GM21390 (cell line): ENCODE data around the gene PITX2.

Experiments
- ATAC-seq: cut with Tn5 transposase; IDR thresholded peaks from one replicate; pipeline ENCODE4 v1.9.1; 2021; ENCODE audit not compliant: unreplicated experiment

PITX2 gene

GRCh38 chr4:110636680-110637407 is 14.0 kb upstream of the PITX2 start:
- ATAC-seq = no peak

GRCh38 chr4:110636171-110636679 is 13.3 kb upstream of the PITX2 start:
- ATAC-seq = no peak

GRCh38 chr4:110635163-110635865 is 12.4 kb upstream of the PITX2 start:
- no peak for ATAC-seq

GRCh38 chr4:110634350-110635162 is 11.7 kb upstream of the PITX2 start:
- no peak for ATAC-seq

- no peak for ATAC-seq
These were observed 10.8 kb upstream of the PITX2 start for GRCh38 chr4:110633358-110634341.

- no peak for ATAC-seq
These were observed 9.9 kb upstream of the PITX2 start for GRCh38 chr4:110632506-110633357.

- ATAC-seq = peak; percentile 99
These were observed 9.0 kb upstream of the PITX2 start for GRCh38 chr4:110631584-110632505.

GRCh38 chr4:110630688-110631402 is 8.0 kb upstream of the PITX2 start:
- no peak for ATAC-seq

- ATAC-seq = no peak
These were observed 7.2 kb upstream of the PITX2 start for GRCh38 chr4:110629780-110630687.

GRCh38 chr4:110629214-110629754 is 6.4 kb upstream of the PITX2 start:
- no peak for ATAC-seq

- ATAC-seq = no peak
These were observed 5.9 kb upstream of the PITX2 start for GRCh38 chr4:110628663-110629213.

GRCh38 chr4:110627977-110628662 is 5.2 kb upstream of the PITX2 start:
- no peak for ATAC-seq

- no peak for ATAC-seq
These were observed 3.8 kb upstream of the PITX2 start for GRCh38 chr4:110626532-110627153.

- ATAC-seq = no peak
These were observed 2.8 kb upstream of the PITX2 start for GRCh38 chr4:110625576-110626257.
